Kidney (tissue), 14 donors: ENCODE measurements around the gene SLC45A3. TPM values are rescaled to one million over a fixed set of nuclear protein-coding genes. Genes with fewer than 3 reads are reported as not detected.

ENCODE experiments used
- DNase-seq, 5 donors: peaks; one replicate each; pipeline ENCODE4 v3.0.0-alpha.2; 2013 to 2020
- FAIRE-seq: peaks from 2 replicates; lab custom pipeline; 2012; peaks lifted over from hg19 to GRCh38; lab: Jason Lieb, UNC
- H3K27ac ChIP-seq, 2 donors: one replicate each; pipeline ENCODE4 v1.7.0; 2013; ENCODE audit warnings: low read depth in 2 of 2, low read length in 2 of 2, inconsistent platforms in 1 of 2
- H3K27me3 ChIP-seq: one replicate; pipeline ENCODE4 v1.7.1; 2013; ENCODE audit warnings: low read length, inconsistent platforms; ENCODE audit not compliant: control insufficient read depth, insufficient read depth
- H3K36me3 ChIP-seq, 3 donors: one replicate each; pipeline versions ENCODE4 v1.7.0 to v1.7.1; 2013; ENCODE audit warnings: low read length in 3 of 3, control low read depth in 1 of 3, inconsistent platforms in 1 of 3; ENCODE audit not compliant: insufficient read depth in 3 of 3, control insufficient read depth in 2 of 3
- H3K4me1 ChIP-seq, 3 donors: one replicate each; pipeline versions ENCODE4 v1.7.0 to v1.7.1; 2013; ENCODE audit warnings: low read length in 3 of 3, inconsistent platforms in 1 of 3, low read depth in 1 of 3; ENCODE audit not compliant: control insufficient read depth in 2 of 3, insufficient read depth in 2 of 3
- H3K4me3 ChIP-seq, 3 donors: one replicate each; pipeline versions ENCODE4 v1.7.0 to v1.8.1; 2013; ENCODE audit warnings: low read length in 3 of 3, control low read depth in 1 of 3, inconsistent platforms in 1 of 3
- H3K9ac ChIP-seq, 3 donors: one replicate each; pipeline versions ENCODE4 v1.7.0 to v1.7.1; 2013; ENCODE audit warnings: low read length in 3 of 3, control low read depth in 1 of 3, inconsistent platforms in 1 of 3
- H3K9me3 ChIP-seq, 3 donors: one replicate each; pipeline versions ENCODE4 v1.7.0 to v1.7.1; 2013; ENCODE audit warnings: low read length in 3 of 3, control low read depth in 1 of 3, inconsistent platforms in 1 of 3; ENCODE audit not compliant: control insufficient read depth in 2 of 3, insufficient read depth in 1 of 3
- CTCF ChIP-seq: IDR thresholded peaks from 3 replicates; pipeline ENCODE4 v1.5.1; 2012; ENCODE audit warnings: mild to moderate bottlenecking, moderate library complexity, borderline replicate concordance; ENCODE audit not compliant: insufficient read depth; ENCODE audit errors: extremely low read depth
- intact Hi-C: fragments of 100-400 bp; cut with DNase I; formaldehyde crosslinking; loops from one replicate; pipeline ENCODE4 v1.11.1; 2022
- polyA plus RNA-seq: library from polyadenylated mRNA; stranded (reverse); fragments of 350-450 nt; fragmentation: Illumina TruSeq; extraction: RNeasy Lipid Tissue Mini Kit (QIAGEN cat#74804); gene quantifications from one replicate; pipeline ENCODE4 v1.2.3, GENCODE V29; 2014; ENCODE audit warnings: low read depth, low replicate concordance; ENCODE audit not compliant: insufficient read depth
- total RNA-seq: library from RNA; stranded (reverse); fragmentation: NEBNext Ultra II Directional; extraction: Animal tissue kit (Norgen Biotek cat#: 25700); gene quantifications from one replicate; pipeline ENCODE4 v1.2.1, GENCODE V29; 2021
- donor health status: control.
- donor health status: control.
- donor health status: control.
- donor health status: control.
- donor health status: control.
- donor health status: DM: yes; HTN: yes; CAD: no.
- donor health status: Normal renal cell carcinoma (clear cell type).

SLC45A3 gene
- total and polyA plus RNA-seq, 2 donors from 2014 or later, result 6.8 to 7.2 TPM

DNA sequence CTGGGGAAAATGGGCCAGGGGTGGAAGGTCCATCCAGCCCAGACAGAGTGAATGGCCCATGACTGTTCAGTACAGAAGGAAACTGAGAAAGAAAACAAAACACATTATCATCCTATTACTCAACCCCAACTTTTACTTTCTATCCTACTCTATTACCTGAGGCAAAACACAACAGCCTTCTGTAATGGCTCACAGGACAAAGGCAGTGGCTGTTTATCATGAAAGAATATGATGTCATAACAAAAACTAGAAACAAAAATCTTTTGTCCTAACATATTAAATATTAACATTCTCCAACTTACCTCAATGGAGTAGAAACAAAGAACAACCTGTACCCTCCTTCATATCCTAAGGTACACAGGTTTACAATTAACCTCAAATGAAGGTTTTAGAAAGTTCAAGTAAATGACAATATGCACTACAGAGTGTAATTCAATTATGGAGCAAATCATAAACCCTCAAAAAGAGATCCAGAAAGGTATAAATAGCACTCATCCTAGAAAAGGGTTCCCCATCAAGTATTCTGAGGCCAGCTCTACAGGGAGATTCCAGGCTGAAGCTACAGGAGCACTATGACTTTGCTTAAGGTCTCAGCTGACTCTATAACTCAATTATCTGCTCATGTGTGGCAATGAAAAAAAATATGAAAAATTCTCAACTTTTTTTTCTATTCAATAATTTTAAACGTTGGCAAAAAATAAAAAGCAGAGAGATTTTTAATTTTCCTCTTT lies 63.6 kb downstream of the SLC45A3 start:
- Histone ChIP-seq H3K27me3 (no peaks in the 10 kb centered on the region), H3K4me1 (peaks cover 0 to 13% (median 3%) of the 10 kb centered on the region in 3 donors), H3K27ac (peak overlapping the region; percentile 32 to 61), H3K9ac (no peak overlapping the region), H3K9me3 (no peaks in the 10 kb centered on the region), H3K4me3 (no peak overlapping the region), H3K36me3 (peaks cover 5 to 25% (median 16%) of the 10 kb centered on the region in 3 donors)
- FAIRE-seq (peak; percentile 8), DNase-seq (no peak)
- intact Hi-C loops, result no loop called here
- TF ChIP-seq CTCF, result no peak

GRCh38 chr1:205615789-205616188 lies 64.5 kb downstream of the SLC45A3 start:
- H3K4me1 ChIP-seq, result peaks cover 4 to 16% (median 4%) of the 10 kb centered on the region in 3 donors
- intact Hi-C loops, result no loop called here
- no peaks in the 10 kb centered on the region for H3K9me3 ChIP-seq
- no peak for TF ChIP-seq CTCF
- no peaks in the 10 kb centered on the region for H3K27me3 ChIP-seq
- DNase-seq, result no peak
- no peak overlapping the region for H3K27ac ChIP-seq
- no peak overlapping the region for H3K4me3 ChIP-seq
- no peak for FAIRE-seq
- H3K36me3 ChIP-seq, result peaks cover 5 to 25% (median 16%) of the 10 kb centered on the region in 3 donors
- no peak overlapping the region for H3K9ac ChIP-seq

GRCh38 chr1:205613854-205614412 lies 66.4 kb downstream of the SLC45A3 start:
- Histone ChIP-seq H3K36me3 (peaks cover 2 to 16% (median 11%) of the 10 kb centered on the region in 3 donors), H3K9me3 (no peaks in the 10 kb centered on the region), H3K9ac (no peak overlapping the region), H3K27me3 (no peaks in the 10 kb centered on the region), H3K4me1 (peaks cover 4 to 16% (median 4%) of the 10 kb centered on the region in 3 donors), H3K4me3 (no peak overlapping the region), H3K27ac (peak overlapping the region; percentile 25 to 35)
- TF ChIP-seq CTCF, result no peak
- DNase-seq, result no peak
- no peak for FAIRE-seq
- intact Hi-C loops, result no loop called here
